Measurements from ENCODE around the gene KIF15.

GRCh38 chr3:44887101-44887500, 125.5 kb downstream of the KIF15 start:
- TF ChIP-seq CTCF (IDR thresholded peaks at IDR 0.05): no peak
- no peak for TF ChIP-seq POLR2A (IDR thresholded peaks at IDR 0.05)

Measured in thyroid gland (tissue), 4 donors.